Measurements from ENCODE around the gene ARHGEF25.

DNA sequence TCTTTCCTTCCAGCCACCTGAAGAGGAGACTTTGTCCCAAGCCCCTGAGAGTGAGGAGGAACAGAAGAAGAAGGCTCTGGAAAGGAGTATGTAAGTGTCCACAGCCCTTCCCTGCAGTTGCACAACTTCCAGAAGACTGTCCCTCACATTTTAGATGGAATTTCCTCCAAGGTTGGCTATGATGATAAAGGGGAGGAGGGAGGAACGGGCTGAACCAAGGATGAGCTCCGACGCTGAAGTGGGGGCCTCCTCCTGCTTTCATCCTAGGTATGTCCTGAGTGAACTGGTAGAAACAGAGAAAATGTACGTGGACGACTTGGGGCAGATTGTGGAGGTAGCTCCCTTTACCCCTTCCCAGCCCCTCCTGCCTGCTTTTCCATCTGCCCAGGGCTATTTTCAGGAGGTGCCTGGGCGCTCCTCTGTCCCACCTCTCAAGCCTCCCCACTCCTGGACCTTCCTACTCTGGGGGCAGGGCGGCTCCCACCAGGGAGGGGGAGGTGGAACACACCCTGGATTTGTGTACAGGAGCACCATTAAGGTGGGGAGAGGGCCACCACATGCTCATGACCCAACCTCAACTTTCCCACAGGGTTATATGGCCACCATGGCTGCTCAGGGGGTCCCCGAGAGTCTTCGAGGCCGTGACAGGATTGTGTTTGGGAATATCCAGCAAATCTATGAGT lies 2.3 kb downstream of the ARHGEF25 start:
- TF ChIP-seq, protein P1, sequence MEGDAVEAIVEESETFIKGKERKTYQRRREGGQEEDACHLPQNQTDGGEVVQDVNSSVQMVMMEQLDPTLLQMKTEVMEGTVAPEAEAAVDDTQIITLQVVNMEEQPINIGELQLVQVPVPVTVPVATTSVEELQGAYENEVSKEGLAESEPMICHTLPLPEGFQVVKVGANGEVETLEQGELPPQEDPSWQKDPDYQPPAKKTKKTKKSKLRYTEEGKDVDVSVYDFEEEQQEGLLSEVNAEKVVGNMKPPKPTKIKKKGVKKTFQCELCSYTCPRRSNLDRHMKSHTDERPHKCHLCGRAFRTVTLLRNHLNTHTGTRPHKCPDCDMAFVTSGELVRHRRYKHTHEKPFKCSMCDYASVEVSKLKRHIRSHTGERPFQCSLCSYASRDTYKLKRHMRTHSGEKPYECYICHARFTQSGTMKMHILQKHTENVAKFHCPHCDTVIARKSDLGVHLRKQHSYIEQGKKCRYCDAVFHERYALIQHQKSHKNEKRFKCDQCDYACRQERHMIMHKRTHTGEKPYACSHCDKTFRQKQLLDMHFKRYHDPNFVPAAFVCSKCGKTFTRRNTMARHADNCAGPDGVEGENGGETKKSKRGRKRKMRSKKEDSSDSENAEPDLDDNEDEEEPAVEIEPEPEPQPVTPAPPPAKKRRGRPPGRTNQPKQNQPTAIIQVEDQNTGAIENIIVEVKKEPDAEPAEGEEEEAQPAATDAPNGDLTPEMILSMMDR (IDR thresholded peaks at IDR 0.05; ENCODE audit: insufficient read depth, low read depth, low read length), result no peak
- TF ChIP-seq EZH2 (IDR thresholded peaks at IDR 0.05; ENCODE audit: insufficient read depth, low read length), result no peak
